ENCODE data around the gene GLI1. TPM values are rescaled to one million over a fixed set of nuclear protein-coding genes. Genes with fewer than 3 reads are reported as not detected.

Gene GLI1
- total RNA-seq, 4 donors from 2014 or later = 0.51 to 2.9 (median 2.0) TPM; not detected in 1

- WGBS = 74% methylated on average over 15 of the region's 15 CpGs
- DNase-seq (ENCODE audit: low spot score in 2 of 2) = no peak
- TF ChIP-seq EP300 (IDR thresholded peaks at IDR 0.05) (no peak), CTCF (IDR thresholded peaks at IDR 0.05) (no peak), POLR2AphosphoS5 (IDR thresholded peaks at IDR 0.05) (no peak), POLR2A (IDR thresholded peaks at IDR 0.05) (no peak)
- no peaks in the 10 kb centered on the region for H3K36me3 ChIP-seq
- H3K27me3 ChIP-seq = peaks cover 35% of the 10 kb centered on the region
- peaks cover 17% of the 10 kb centered on the region for H3K4me1 ChIP-seq
- peak overlapping the region; percentile 51 for H3K4me3 ChIP-seq
- no peaks in the 10 kb centered on the region for H3K9me3 ChIP-seq
- H3K27ac ChIP-seq = no peak overlapping the region
These were observed 17.6 kb downstream of the GLI1 start for GRCh38 chr12:57476993-57477709.

GRCh38 chr12:57477710-57478681 lies 18.4 kb downstream of the GLI1 start:
- H3K4me3 ChIP-seq = peak overlapping the region; percentile 51
- peak overlapping the region; percentile 19 for H3K27ac ChIP-seq

GRCh38 chr12:57479043-57479375 lies 19.4 kb downstream of the GLI1 start:
- H3K4me3 ChIP-seq = no peak overlapping the region
- no peak for DNase-seq (ENCODE audit: low spot score in 2 of 2)
- H3K27ac ChIP-seq = no peak overlapping the region
- H3K27me3 ChIP-seq = peaks cover 29% of the 10 kb centered on the region
- peaks cover 17% of the 10 kb centered on the region for H3K4me1 ChIP-seq
- no peaks in the 10 kb centered on the region for H3K9me3 ChIP-seq
- WGBS = 77% methylated on average over 10 of the region's 10 CpGs
- no peak for TF ChIP-seq CTCF (IDR thresholded peaks at IDR 0.05)
- TF ChIP-seq POLR2AphosphoS5 (IDR thresholded peaks at IDR 0.05) = no peak
- no peak for TF ChIP-seq POLR2A (IDR thresholded peaks at IDR 0.05)
- TF ChIP-seq EP300 (IDR thresholded peaks at IDR 0.05) = no peak
- H3K36me3 ChIP-seq = no peaks in the 10 kb centered on the region

More at GRCh38 chr12:57477710-57478681, 18.4 kb downstream of the GLI1 start:
- no peak for DNase-seq (ENCODE audit: low spot score in 2 of 2)
- no peaks in the 10 kb centered on the region for H3K9me3 ChIP-seq
- 65% methylated on average over 12 of the region's 12 CpGs for WGBS
- peaks cover 17% of the 10 kb centered on the region for H3K4me1 ChIP-seq
- no peaks in the 10 kb centered on the region for H3K36me3 ChIP-seq
- TF ChIP-seq CTCF (IDR thresholded peaks at IDR 0.05) (no peak), POLR2AphosphoS5 (IDR thresholded peaks at IDR 0.05) (no peak), POLR2A (IDR thresholded peaks at IDR 0.05) (peak in 1 of 2 donors; percentile 10)
- peaks cover 32% of the 10 kb centered on the region for H3K27me3 ChIP-seq

GRCh38 chr12:57479376-57480115 lies 20.0 kb downstream of the GLI1 start, which contains the start of gene ARHGAP9:
Gene ARHGAP9 (minus strand): TSS chr12:57479866. CDS start chr12:57479406, 460 bp downstream.
- H3K9me3 ChIP-seq = no peaks in the 10 kb centered on the region
- peak within 1 kb of the TSS; percentile 19 for H3K27ac ChIP-seq
- 71% methylated on average over 6 of the region's 6 CpGs for WGBS
- peaks cover 17% of the 10 kb centered on the region for H3K4me1 ChIP-seq
- no peak for DNase-seq (ENCODE audit: low spot score in 2 of 2)
- TF ChIP-seq EP300 (IDR thresholded peaks at IDR 0.05) (no peak), POLR2A (IDR thresholded peaks at IDR 0.05) (no peak), CTCF (IDR thresholded peaks at IDR 0.05) (no peak), POLR2AphosphoS5 (IDR thresholded peaks at IDR 0.05) (no peak)
- H3K4me3 ChIP-seq = no peak within 1 kb of the TSS
- no peaks in the 10 kb centered on the region for H3K36me3 ChIP-seq
- H3K27me3 ChIP-seq = peaks cover 29% of the 10 kb centered on the region
